Body of pancreas (tissue), 4 donors: ENCODE results near the gene SLC17A9.

ENCODE experiments used
- CTCF ChIP-seq, 7 experiments: fragments of 450-650 bp in 4 of 7; fragments of 200-600 bp in 3 of 7; sonication (generic) in 3 of 7; IDR thresholded peaks; one replicate each; pipeline ENCODE4 v1.5.1; 2016 to 2019; ENCODE audit warnings: antibody characterized with exemption in 7 of 7
- POLR2A ChIP-seq, 3 donors: fragments of 450-650 bp; IDR thresholded peaks; one replicate each; pipeline ENCODE4 v1.6.1; 2016; ENCODE audit warnings: antibody characterized with exemption in 3 of 3, mild to moderate bottlenecking in 2 of 3

- TF ChIP-seq CTCF (IDR thresholded peaks at IDR 0.05) (no peak), POLR2A (IDR thresholded peaks at IDR 0.05) (no peak)
Observed at GRCh38 chr20:62995898-62996595, 43.5 kb downstream of the SLC17A9 start.
